ENCODE data around the gene SP3.

- TF ChIP-seq CTCF (IDR thresholded peaks at IDR 0.05) (no peak), ZFX (IDR thresholded peaks at IDR 0.05; ENCODE audit: borderline replicate concordance) (no peak)
Observed at GRCh38 chr2:174005801-174006419, 40.7 kb upstream of the SP3 start.

Measured in 22Rv1 (cell line).